ENCODE results near the gene AMBN. TPM values are rescaled to one million over a fixed set of nuclear protein-coding genes. Genes with fewer than 3 reads are reported as not detected.

Gene AMBN
- total RNA-seq, 1 donor from 2014 or later = 7.9 TPM

Other genes with a start within 250 kb of the AMBN start
- gene SMR3A, start 231.5 kb upstream of the AMBN start, total RNA-seq (ENCODE audit: insufficient read depth, low replicate concordance) = not detected
- 8.9 TPM for gene SMR3B, start 209.1 kb upstream of the AMBN start, total RNA-seq (ENCODE audit: insufficient read depth, low replicate concordance)
- gene OPRPN, start 194.3 kb upstream of the AMBN start, total RNA-seq (ENCODE audit: insufficient read depth, low replicate concordance) = 2.4 TPM
- 10.8 TPM for gene MUC7, start 120.1 kb upstream of the AMBN start, total RNA-seq (ENCODE audit: insufficient read depth, low replicate concordance)
- gene AMTN, start 73.7 kb upstream of the AMBN start, total RNA-seq (ENCODE audit: insufficient read depth, low replicate concordance) = 0.96 TPM
- 1.4 TPM for gene ENAM, start 36.5 kb downstream of the AMBN start, total RNA-seq (ENCODE audit: insufficient read depth, low replicate concordance)
- not detected for gene JCHAIN, start 74.3 kb downstream of the AMBN start, total RNA-seq (ENCODE audit: insufficient read depth, low replicate concordance)
- gene UTP3, start 96.3 kb downstream of the AMBN start, total RNA-seq (ENCODE audit: insufficient read depth, low replicate concordance) = 14.4 TPM
- 68.9 TPM for gene RUFY3, start 129.7 kb downstream of the AMBN start, total RNA-seq (ENCODE audit: insufficient read depth, low replicate concordance)
- gene GRSF1, start 247.6 kb downstream of the AMBN start, total RNA-seq (ENCODE audit: insufficient read depth, low replicate concordance) = 47.4 TPM